Measurements from ENCODE around the gene SLC28A3. TPM values are rescaled to one million over a fixed set of nuclear protein-coding genes. Genes with fewer than 3 reads are reported as not detected.

Gene SLC28A3
- total RNA-seq, 1 experiment from 2014 or later = not detected

- no peak for TF ChIP-seq CTCF (conservative IDR thresholded peaks at IDR 0.05; ENCODE audit: low read depth, low read length)
- no peak for TF ChIP-seq EZH2phosphoT487 (IDR thresholded peaks at IDR 0.05; ENCODE audit: borderline replicate concordance, low read length)
- no peak for TF ChIP-seq EZH2 (IDR thresholded peaks at IDR 0.05; ENCODE audit: low read length, unreplicated experiment)
- DNase-seq (no peak), ATAC-seq (no peak)
- Histone ChIP-seq H3K4me1 (ENCODE audit: insufficient read depth, low read length) (no peaks in the 10 kb centered on the region), H3F3A (ENCODE audit: low read length, unreplicated experiment) (no peaks in the 10 kb centered on the region), H3K79me2 (ENCODE audit: low read length) (no peaks in the 10 kb centered on the region), H3K4me3 (ENCODE audit: low read length) (no peak overlapping the region), H3K27ac (ENCODE audit: low read length) (no peak overlapping the region), H2AFZ (ENCODE audit: low read length) (no peak overlapping the region), H3K9me3 (ENCODE audit: low read length) (no peaks in the 10 kb centered on the region), H3K27me3 (ENCODE audit: low read length) (peaks cover 29% of the 10 kb centered on the region; the same call in 1 of the 2 replicates), H3K9me2 (replicated peaks; ENCODE audit: low read length) (no peaks in the 10 kb centered on the region), H3K9ac (ENCODE audit: low read length) (no peak overlapping the region), H4K20me1 (ENCODE audit: low read length) (no peaks in the 10 kb centered on the region), H3K36me3 (ENCODE audit: low read depth, low read length) (no peaks in the 10 kb centered on the region), H3K4me2 (ENCODE audit: low read length) (no peak overlapping the region)
- intact Hi-C loops (cut with micrococcal nuclease) = no loop called here
- no TSS peak for BruUV-seq (replicated peaks)
- CTCF ChIA-PET = no interaction called here
- POLR2A ChIA-PET (ENCODE audit: unreplicated experiment) = no interaction called here
These were observed 112.3 kb downstream of the SLC28A3 start for GRCh38 chr9:84228130-84228720.

- no TSS peak for BruUV-seq (replicated peaks)
- H4K20me1 ChIP-seq (ENCODE audit: low read length) = no peaks in the 10 kb centered on the region
- ATAC-seq (no peak), DNase-seq (no peak)
- peaks cover 18% of the 10 kb centered on the region; the same call in 1 of the 2 replicates for H3K27me3 ChIP-seq (ENCODE audit: low read length)
- no peak overlapping the region for H3K4me3 ChIP-seq (ENCODE audit: low read length)
- H3K9me3 ChIP-seq (ENCODE audit: low read length) = no peaks in the 10 kb centered on the region
- no peak overlapping the region for H3K27ac ChIP-seq (ENCODE audit: low read length)
- H3K79me2 ChIP-seq (ENCODE audit: low read length) = no peaks in the 10 kb centered on the region
- no peaks in the 10 kb centered on the region for H3K36me3 ChIP-seq (ENCODE audit: low read depth, low read length)
- no peak overlapping the region for H2AFZ ChIP-seq (ENCODE audit: low read length)
- ChIA-PET POLR2A (ENCODE audit: unreplicated experiment) (no interaction called here), CTCF (no interaction called here)
- H3K9me2 ChIP-seq (replicated peaks; ENCODE audit: low read length) = no peaks in the 10 kb centered on the region
- H3K4me2 ChIP-seq (ENCODE audit: low read length) = no peak overlapping the region
- no peak overlapping the region for H3K9ac ChIP-seq (ENCODE audit: low read length)
- TF ChIP-seq EZH2 (IDR thresholded peaks at IDR 0.05; ENCODE audit: low read length, unreplicated experiment) = no peak
- TF ChIP-seq CTCF (conservative IDR thresholded peaks at IDR 0.05; ENCODE audit: low read depth, low read length) = no peak
- TF ChIP-seq EZH2phosphoT487 (IDR thresholded peaks at IDR 0.05; ENCODE audit: borderline replicate concordance, low read length) = no peak
- no peaks in the 10 kb centered on the region for H3K4me1 ChIP-seq (ENCODE audit: insufficient read depth, low read length)
- H3F3A ChIP-seq (ENCODE audit: low read length, unreplicated experiment) = no peaks in the 10 kb centered on the region
- intact Hi-C loops (cut with micrococcal nuclease) = no loop called here
These were observed 114.4 kb downstream of the SLC28A3 start for GRCh38 chr9:84226126-84226525.
